ENCODE results near the gene AMFR. TPM values are rescaled to one million over a fixed set of nuclear protein-coding genes. Genes with fewer than 3 reads are reported as not detected.

Gene AMFR
- 59.0 to 73.2 TPM (median 68.4 TPM) in 5 replicates for total RNA-seq (2022; extraction: Qiagen RNA extraction)

DNA sequence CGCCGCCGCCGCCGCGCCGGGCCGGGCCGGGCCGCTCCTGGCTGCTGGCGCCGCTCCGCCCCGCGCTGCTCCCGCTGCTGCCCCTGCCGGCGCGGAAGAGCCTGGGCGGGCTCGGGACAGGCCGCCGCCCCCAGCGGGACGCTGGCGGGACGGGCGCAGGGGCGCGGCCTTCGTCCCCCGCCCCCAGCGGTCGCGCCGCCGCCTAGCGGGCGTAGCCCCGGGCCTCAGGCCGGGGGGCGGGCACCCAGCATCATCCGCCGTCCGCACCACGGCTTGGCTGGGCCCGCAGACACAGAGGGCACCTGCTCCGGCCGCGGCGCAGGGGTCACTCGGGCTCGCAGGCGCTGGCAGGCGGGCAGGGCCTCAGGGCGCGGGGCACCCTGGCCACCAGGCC lies at the start of gene AMFR:
AMFR (minus strand) TSS at position 107 of the 394 bp plus-strand sequence. CDS start 218 bp downstream, outside the sequence.

GRCh38 chr16:56450986-56451752 lies 25.8 kb upstream of the AMFR start, which contains the start of the genes NUDT21 and OGFOD1:
NUDT21 (minus strand) TSS chr16:56451332; CDS start chr16:56451202, 130 bp downstream.
OGFOD1 (plus strand) TSS chr16:56451554; CDS start chr16:56451613, 59 bp downstream.

Other genes with a start within 250 kb of the AMFR start
- 0.62 to 1.2 TPM (median 0.64 TPM) in 5 replicates for gene GNAO1, start 234.1 kb downstream of the AMFR start, total RNA-seq (2022; extraction: Qiagen RNA extraction)
- 104 to 118 TPM (median 113 TPM) in 5 replicates for gene NUDT21, start 25.8 kb upstream of the AMFR start, total RNA-seq (2022; extraction: Qiagen RNA extraction)
- 70.9 to 127 TPM (median 82.1 TPM) in 5 replicates for gene OGFOD1, start 26.0 kb upstream of the AMFR start, total RNA-seq (2022; extraction: Qiagen RNA extraction)
- 19.6 to 30.5 TPM (median 22.5 TPM) in 5 replicates for gene BBS2, start 94.5 kb upstream of the AMFR start, total RNA-seq (2022; extraction: Qiagen RNA extraction)
- not detected in 5 replicates for gene MT4, start 139.5 kb upstream of the AMFR start, total RNA-seq (2022; extraction: Qiagen RNA extraction)
- gene MT3, start 164.0 kb upstream of the AMFR start, total RNA-seq (2022; extraction: Qiagen RNA extraction) = 0.58 to 0.88 TPM (median 0.67 TPM) in 5 replicates
- gene MT2A, start 183.0 kb upstream of the AMFR start, total RNA-seq (2022; extraction: Qiagen RNA extraction) = 1,747 to 3,145 TPM (median 2,510 TPM) in 5 replicates
- gene MT1E, start 200.2 kb upstream of the AMFR start, total RNA-seq (2022; extraction: Qiagen RNA extraction) = 0.13 to 0.17 TPM in 2 of 5 replicates, not detected in the others
- 0.32 TPM in 1 of 5 replicates, not detected in the others for gene MT1M, start 207.1 kb upstream of the AMFR start, total RNA-seq (2022; extraction: Qiagen RNA extraction)
- gene MT1A, start 213.1 kb upstream of the AMFR start, total RNA-seq (2022; extraction: Qiagen RNA extraction) = 22.0 to 34.8 TPM (median 26.9 TPM) in 5 replicates
- 0.53 to 0.73 TPM (median 0.66 TPM) in 3 of 5 replicates, not detected in the others for gene MT1B, start 226.3 kb upstream of the AMFR start, total RNA-seq (2022; extraction: Qiagen RNA extraction)
- gene MT1F, start 232.4 kb upstream of the AMFR start, total RNA-seq (2022; extraction: Qiagen RNA extraction) = 17.7 to 28.2 TPM (median 18.4 TPM) in 5 replicates
- not detected in 5 replicates for gene MT1G, start 242.5 kb upstream of the AMFR start, total RNA-seq (2022; extraction: Qiagen RNA extraction)
- gene MT1H, start 244.3 kb upstream of the AMFR start, total RNA-seq (2022; extraction: Qiagen RNA extraction) = not detected in 5 replicates

Data from A549 treated with Hydrocortisone at 1 μM for 4 hours (cell line).